ENCODE data around the gene TENM3.
A peak's percentile ranks its signal among the peaks of the same experiment; 100 is the strongest.

TENM3 gene

GRCh38 chr4:182704948-182705347 is 461.7 kb downstream of the TENM3 start:
- no peak for DNase-seq

GRCh38 chr4:182705389-182705788 is 462.2 kb downstream of the TENM3 start:
- DNase-seq: no peak

- DNase-seq: no peak
These were observed 468.0 kb downstream of the TENM3 start for GRCh38 chr4:182711211-182711610.

GRCh38 chr4:182715548-182715947 is 472.3 kb downstream of the TENM3 start:
- no peak for DNase-seq

- DNase-seq: no peak
These were observed 473.0 kb downstream of the TENM3 start for GRCh38 chr4:182716192-182716591.

- no peak for DNase-seq
These were observed 474.8 kb downstream of the TENM3 start for GRCh38 chr4:182717788-182718583.

GRCh38 chr4:182724414-182724813 is 481.2 kb downstream of the TENM3 start:
- DNase-seq: no peak

GRCh38 chr4:182729516-182729915 is 486.3 kb downstream of the TENM3 start:
- DNase-seq: no peak

GRCh38 chr4:182730791-182731190 is 487.6 kb downstream of the TENM3 start:
- DNase-seq: no peak

GRCh38 chr4:182736207-182736606 is 493.0 kb downstream of the TENM3 start:
- DNase-seq: no peak

- DNase-seq: no peak
These were observed 495.3 kb downstream of the TENM3 start for GRCh38 chr4:182738283-182739047.

GRCh38 chr4:182740256-182740655 is 497.1 kb downstream of the TENM3 start:
- DNase-seq: no peak

- DNase-seq: no peak
These were observed 497.9 kb downstream of the TENM3 start for GRCh38 chr4:182741054-182741453.

- DNase-seq: no peak
These were observed 498.7 kb downstream of the TENM3 start for GRCh38 chr4:182741914-182742313.

GRCh38 chr4:182743815-182744214 is 500.6 kb downstream of the TENM3 start:
- no peak for DNase-seq

- no peak for DNase-seq
These were observed 502.0 kb downstream of the TENM3 start for GRCh38 chr4:182745237-182745636.

- DNase-seq: no peak
These were observed 503.7 kb downstream of the TENM3 start for GRCh38 chr4:182746876-182747275.

- DNase-seq: no peak
These were observed 505.1 kb downstream of the TENM3 start for GRCh38 chr4:182748283-182748682.

- no peak for DNase-seq
These were observed 505.7 kb downstream of the TENM3 start for GRCh38 chr4:182748949-182749348.

GRCh38 chr4:182749667-182750167 is 506.5 kb downstream of the TENM3 start:
- DNase-seq: peak; percentile 26

GRCh38 chr4:182752158-182752910 is 509.1 kb downstream of the TENM3 start:
- DNase-seq: no peak

GRCh38 chr4:182754895-182755294 is 511.7 kb downstream of the TENM3 start:
- no peak for DNase-seq

GRCh38 chr4:182756161-182756690 is 513.0 kb downstream of the TENM3 start:
- DNase-seq: no peak
